Measurements from ENCODE around the gene KRIT1. TPM values are rescaled to one million over a fixed set of nuclear protein-coding genes. Genes with fewer than 3 reads are reported as not detected.

Gene KRIT1
- total and polyA plus RNA-seq, 2 donors (not counting 3 experiments of a cell fraction or from before 2014, with no cell fraction given), result 22.8 to 43.7 TPM

- BruUV-seq (replicated peaks), result no TSS peak
- Histone ChIP-seq H3K4me1 (ENCODE audit: control insufficient read depth, extremely low read depth, insufficient read depth, low read length) (no peaks in the 10 kb centered on the region), H3K4me3 (replicated peaks in 1 of 3; ENCODE audit: insufficient read depth in 1 of 3, low read depth in 1 of 3, low read length in 3 of 3) (no peak overlapping the region), H4K20me1 (replicated peaks; ENCODE audit: control insufficient read depth, extremely low read depth, insufficient read depth, low read length) (no peaks in the 10 kb centered on the region), H3K9me1 (replicated peaks; ENCODE audit: control insufficient read depth, extremely low read depth, insufficient read depth, low read length) (no peaks in the 10 kb centered on the region), H3K79me2 (ENCODE audit: control insufficient read depth, insufficient read depth, low read length) (peaks cover 14% of the 10 kb centered on the region), H3K9ac (replicated peaks; ENCODE audit: extremely low read depth, insufficient read depth, low read length) (no peak overlapping the region), H3K27ac (ENCODE audit: insufficient read depth, low read depth, low read length) (no peak overlapping the region), H3K9me3 (replicated peaks; ENCODE audit: control insufficient read depth, insufficient read depth, low read length) (no peaks in the 10 kb centered on the region), H3K27me3 (ENCODE audit: control insufficient read depth in 2 of 2, insufficient read depth in 2 of 2, low read length in 2 of 2) (no peaks in the 10 kb centered on the region), H3K36me3 (ENCODE audit: control insufficient read depth in 2 of 2, extremely low read depth in 1 of 2, insufficient read depth in 2 of 2, low read length in 2 of 2) (no peaks in the 10 kb centered on the region), H2AFZ (ENCODE audit: low read depth, low read length) (no peak overlapping the region), H3K4me2 (ENCODE audit: insufficient read depth, low read length) (no peak overlapping the region)
- CTCF ChIA-PET, result interaction anchor here (1.5 kb wide), 1 partner anchor 131 kb away, joined by 4 read pairs; no protein-coding TSS in a partner anchor
- TF ChIP-seq EZH2 (IDR thresholded peaks at IDR 0.05; ENCODE audit: borderline replicate concordance, low read depth, low read length, severe bottlenecking), result no peak
- no peak for TF ChIP-seq FOS (IDR thresholded peaks at IDR 0.05; ENCODE audit: borderline replicate concordance, insufficient read depth, low read length)
- TF ChIP-seq MYC (IDR thresholded peaks at IDR 0.05; ENCODE audit: low read depth, low read length), result no peak
- intact Hi-C loops (cut with micrococcal nuclease) (no loop called here), dilution Hi-C loops (cut with MboI; ENCODE audit: extremely low pct_ligation_motif_present, low sequenced_read_pairs) (no loop called here)
- POLR2A ChIA-PET, result no interaction called here
- FAIRE-seq (no peak), DNase-seq (ENCODE audit: low read depth, low spot score) (no peak)
These were observed 47.3 kb upstream of the KRIT1 start for GRCh38 chr7:92292981-92293380.

GRCh38 chr7:92289321-92289720, 43.6 kb upstream of the KRIT1 start:
- POLR2A ChIA-PET, result no interaction called here
- no peaks in the 10 kb centered on the region for H3K4me1 ChIP-seq (ENCODE audit: control insufficient read depth, extremely low read depth, insufficient read depth, low read length)
- no TSS peak for BruUV-seq (replicated peaks)
- no peaks in the 10 kb centered on the region for H3K36me3 ChIP-seq (ENCODE audit: control insufficient read depth in 2 of 2, extremely low read depth in 1 of 2, insufficient read depth in 2 of 2, low read length in 2 of 2)
- TF ChIP-seq JUN (IDR thresholded peaks at IDR 0.05; ENCODE audit: borderline replicate concordance, insufficient read depth, insufficient read length, low read depth) (no peak), EZH2 (IDR thresholded peaks at IDR 0.05; ENCODE audit: borderline replicate concordance, low read depth, low read length, severe bottlenecking) (no peak), GATA2 (IDR thresholded peaks at IDR 0.05; ENCODE audit: insufficient read depth, insufficient read length, low read depth, low read length) (no peak), FOS (IDR thresholded peaks at IDR 0.05; ENCODE audit: borderline replicate concordance, insufficient read depth, low read length) (no peak), MAX (IDR thresholded peaks at IDR 0.05; ENCODE audit: insufficient read depth, insufficient read length) (no peak), POLR2A (IDR thresholded peaks at IDR 0.05; ENCODE audit: low read depth, low read length) (no peak), MYC (IDR thresholded peaks at IDR 0.05; ENCODE audit: low read depth, low read length) (no peak), POLR2AphosphoS5 (IDR thresholded peaks at IDR 0.05; ENCODE audit: insufficient read depth, low read depth, low read length) (no peak), CTCF (IDR thresholded peaks at IDR 0.05; ENCODE audit: extremely low read depth in 1 of 2, insufficient read depth in 1 of 2, low read depth in 1 of 2, low read length in 2 of 2) (no peak)
- H3K27ac ChIP-seq (ENCODE audit: insufficient read depth, low read depth, low read length), result no peak overlapping the region
- H3K9ac ChIP-seq (replicated peaks; ENCODE audit: extremely low read depth, insufficient read depth, low read length), result no peak overlapping the region
- no peaks in the 10 kb centered on the region for H3K9me1 ChIP-seq (replicated peaks; ENCODE audit: control insufficient read depth, extremely low read depth, insufficient read depth, low read length)
- H3K9me3 ChIP-seq (replicated peaks; ENCODE audit: control insufficient read depth, insufficient read depth, low read length), result no peaks in the 10 kb centered on the region
- intact Hi-C loops (cut with micrococcal nuclease) (no loop called here), dilution Hi-C loops (cut with MboI; ENCODE audit: extremely low pct_ligation_motif_present, low sequenced_read_pairs) (no loop called here)
- CTCF ChIA-PET, result no interaction called here
- no peak overlapping the region for H2AFZ ChIP-seq (ENCODE audit: low read depth, low read length)
- no peaks in the 10 kb centered on the region for H3K27me3 ChIP-seq (ENCODE audit: control insufficient read depth in 2 of 2, insufficient read depth in 2 of 2, low read length in 2 of 2)
- no peaks in the 10 kb centered on the region for H4K20me1 ChIP-seq (replicated peaks; ENCODE audit: control insufficient read depth, extremely low read depth, insufficient read depth, low read length)
- FAIRE-seq (no peak), DNase-seq (ENCODE audit: low read depth, low spot score) (no peak)
- H3K79me2 ChIP-seq (ENCODE audit: control insufficient read depth, insufficient read depth, low read length), result peaks cover 19% of the 10 kb centered on the region
- H3K4me3 ChIP-seq (replicated peaks in 1 of 3; ENCODE audit: insufficient read depth in 1 of 3, low read depth in 1 of 3, low read length in 3 of 3), result no peak overlapping the region
- H3K4me2 ChIP-seq (ENCODE audit: insufficient read depth, low read length), result no peak overlapping the region
